Measurements from ENCODE around the gene LYSMD4.

The LYSMD4 gene

DNA sequence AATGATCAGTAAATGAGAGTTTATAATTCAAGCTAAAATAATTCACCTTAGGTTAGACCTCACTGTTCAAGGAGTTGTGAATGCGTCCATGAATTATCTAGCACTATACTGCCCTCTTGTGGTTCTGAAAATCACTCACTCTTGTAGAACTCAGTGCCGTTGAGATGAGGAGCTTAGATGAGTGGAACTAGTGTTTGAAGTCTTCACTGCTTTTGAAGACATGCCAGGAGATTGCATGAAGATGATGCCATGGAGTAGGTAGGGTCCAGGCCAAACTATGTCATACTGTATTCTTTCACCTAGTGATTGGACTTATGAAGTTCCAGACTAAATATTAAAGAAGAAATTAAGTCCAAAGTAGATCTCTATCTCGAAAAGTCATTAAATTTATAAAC lies 28.8 kb downstream of the LYSMD4 start:
- peak; percentile 93 for DNase-seq

DNA sequence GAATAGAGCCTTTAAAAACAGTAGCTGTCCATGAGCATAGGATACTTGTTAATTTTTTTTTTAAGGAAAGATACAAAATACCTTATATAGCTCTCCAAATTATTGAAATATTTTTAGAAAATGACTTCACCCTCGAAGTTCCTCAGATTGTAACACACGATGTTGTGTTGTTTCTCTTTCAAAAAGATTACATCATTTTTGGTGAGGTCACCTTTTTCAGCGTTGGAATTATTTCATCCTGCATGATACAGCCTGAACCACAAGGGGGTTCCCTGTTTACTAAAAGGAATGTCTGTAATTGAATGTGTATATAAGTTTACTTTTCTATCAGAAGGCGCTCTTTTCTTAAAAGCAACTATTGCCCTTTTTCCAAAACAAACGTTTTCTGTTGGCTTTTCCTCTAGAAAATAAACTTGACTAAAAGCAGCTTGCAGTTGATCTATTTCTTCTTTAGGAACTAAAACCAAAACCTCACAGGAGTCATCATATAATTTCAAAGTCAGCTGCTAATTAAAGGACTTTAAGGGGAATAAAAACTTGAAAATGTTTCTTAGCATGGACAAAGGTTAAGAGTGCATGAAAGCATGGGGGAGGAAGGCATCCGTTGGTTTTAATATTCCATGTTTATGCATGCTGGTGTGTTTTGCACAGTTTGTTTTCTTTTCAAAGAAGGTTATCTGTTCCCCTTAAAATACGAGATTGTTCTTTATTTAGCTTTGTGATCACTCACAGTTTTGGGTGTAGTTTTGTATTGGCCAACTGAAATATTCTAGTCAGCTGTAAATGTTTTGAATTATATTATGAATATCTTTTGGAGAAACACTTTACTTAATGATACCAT lies 29.4 kb downstream of the LYSMD4 start:
- peak; percentile 84 for DNase-seq

DNA sequence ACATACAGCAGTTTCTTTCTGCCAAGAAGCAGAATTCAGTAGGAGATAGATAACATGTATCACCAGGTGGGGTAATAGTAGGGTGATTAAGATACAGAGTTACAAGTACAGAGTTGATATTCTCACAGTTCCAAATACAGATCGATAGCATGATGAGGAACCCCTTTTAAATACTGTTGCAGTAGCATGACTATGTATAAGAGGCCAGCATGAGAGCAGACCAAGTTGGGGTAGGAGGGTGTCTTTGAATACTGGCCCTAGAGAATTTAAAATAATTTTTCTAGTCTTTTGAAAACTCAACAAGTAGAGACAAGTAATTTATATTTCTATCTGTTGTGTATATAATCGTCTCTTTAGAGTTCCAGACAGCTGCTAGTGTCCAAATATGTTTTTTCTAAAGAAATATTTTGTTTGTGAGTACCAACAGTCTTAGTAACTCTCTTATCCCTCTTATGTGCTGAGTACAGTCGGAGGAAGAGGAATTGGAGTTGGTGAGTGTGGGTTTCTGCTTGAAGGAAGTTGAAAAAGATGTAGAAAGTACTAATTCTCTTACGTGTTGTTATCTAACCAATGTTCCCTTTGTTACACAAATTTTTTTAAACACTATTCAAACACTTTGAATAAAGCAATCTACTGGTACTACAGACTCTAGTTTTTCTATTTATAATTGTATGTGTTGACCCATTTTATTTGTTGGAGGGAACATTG lies 30.2 kb downstream of the LYSMD4 start:
- DNase-seq, result peak; percentile 34

DNA sequence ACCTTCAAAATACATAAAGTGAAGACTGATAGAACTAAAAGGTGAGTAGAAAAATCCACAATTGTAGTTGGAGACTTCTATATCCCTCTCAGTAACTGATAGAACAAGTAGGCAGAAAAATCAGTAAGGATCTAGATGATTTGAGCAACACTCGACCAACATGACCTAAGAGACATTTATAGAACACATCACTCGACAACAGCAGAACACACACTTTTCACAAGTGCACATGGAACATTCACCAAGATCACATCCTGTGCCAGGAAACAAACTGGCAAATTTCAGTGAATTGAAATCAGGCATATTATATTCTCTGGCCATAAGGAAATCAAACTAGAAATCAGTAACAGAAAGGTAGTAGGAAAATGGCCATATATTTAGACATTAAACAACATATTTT lies 37.1 kb downstream of the LYSMD4 start:
- no peak for DNase-seq

DNA sequence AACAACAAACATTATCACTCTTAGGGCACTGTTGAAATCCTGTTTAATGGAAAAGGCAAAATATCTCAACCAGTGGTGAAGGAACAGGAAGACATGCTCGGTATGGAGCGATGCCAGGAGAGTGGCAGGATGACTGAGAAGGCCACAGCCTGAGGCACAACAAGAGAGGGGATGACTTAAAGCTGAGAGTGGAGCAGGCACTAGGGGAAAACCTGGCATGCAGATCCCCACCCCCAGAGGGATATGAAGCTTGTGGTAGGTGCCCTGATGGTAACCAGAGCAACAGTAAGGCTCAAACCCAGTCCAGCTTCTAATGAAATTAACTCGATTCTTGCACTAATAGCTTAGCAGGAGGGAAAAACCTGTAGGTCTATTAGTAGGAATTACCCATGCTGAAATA lies 40.4 kb downstream of the LYSMD4 start:
- no peak for DNase-seq

DNA sequence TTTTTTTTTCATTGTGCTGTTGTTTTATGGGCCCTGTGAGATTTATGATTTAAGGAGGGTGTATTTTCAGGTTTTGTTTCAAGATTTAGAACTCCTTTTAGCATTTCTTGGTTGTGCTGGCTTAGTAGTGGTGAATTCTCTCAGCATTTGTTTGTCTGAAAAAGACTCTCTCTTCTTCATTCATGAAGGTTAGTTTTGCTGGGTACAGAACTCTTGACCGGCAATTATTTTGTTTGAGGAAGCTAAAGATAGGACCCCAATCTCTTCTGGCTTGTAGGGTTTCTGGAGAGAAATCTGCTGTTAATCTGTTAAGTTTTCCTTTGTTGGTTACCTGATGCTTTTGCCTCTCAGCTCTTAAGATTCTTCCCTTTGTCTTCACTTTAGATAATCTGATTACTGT lies 46.9 kb downstream of the LYSMD4 start:
- DNase-seq, result no peak

DNA sequence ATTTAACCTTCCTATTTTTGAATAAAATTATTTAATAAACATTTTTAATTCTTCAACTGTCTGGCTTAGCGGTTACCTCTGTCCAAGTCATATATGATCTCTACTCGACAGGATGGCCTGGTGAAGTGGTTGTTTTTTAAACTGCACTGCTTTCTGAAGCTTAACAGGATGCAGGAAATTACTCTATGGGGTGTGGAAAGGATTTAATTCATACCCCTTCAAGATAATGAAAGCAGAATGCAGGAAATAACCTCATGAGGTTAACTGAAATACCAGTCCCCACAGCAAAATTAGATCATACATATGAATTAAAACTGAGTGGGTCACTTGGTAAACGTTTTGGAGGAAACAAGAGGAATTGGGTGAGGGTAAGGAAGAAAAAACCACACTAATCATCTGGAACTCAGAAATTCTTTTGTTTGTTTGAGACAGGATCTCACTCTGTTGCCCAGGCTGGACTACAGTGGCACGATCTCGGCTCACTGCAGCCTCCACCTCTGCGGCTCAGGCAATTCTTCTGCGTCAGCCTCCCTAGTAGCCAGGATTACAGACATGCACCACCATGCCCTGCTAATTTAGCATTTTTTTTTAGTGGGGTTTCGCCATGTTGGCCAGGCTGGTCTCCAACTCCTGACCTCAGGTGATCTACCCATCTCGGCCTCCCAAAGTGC lies 50.1 kb downstream of the LYSMD4 start:
- no peak for DNase-seq

DNA sequence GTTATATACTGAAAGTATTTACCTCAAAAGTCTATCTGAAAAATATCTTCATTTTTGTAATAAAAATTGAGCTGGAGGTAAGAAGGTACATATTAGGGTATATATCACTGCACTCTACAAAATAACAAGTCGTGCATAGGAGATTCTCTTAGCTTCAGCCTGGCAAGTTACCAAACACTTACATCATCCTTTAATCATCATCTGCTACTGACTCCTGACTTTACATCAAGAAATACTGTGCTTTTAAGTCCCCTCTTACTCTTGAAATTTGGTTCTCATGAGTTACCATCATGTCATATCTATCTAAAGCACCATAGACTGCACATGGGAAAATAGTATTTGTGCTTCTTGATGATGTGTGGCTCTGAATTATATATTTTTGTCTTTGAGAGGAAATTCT lies 50.8 kb downstream of the LYSMD4 start:
- DNase-seq, result no peak

DNA sequence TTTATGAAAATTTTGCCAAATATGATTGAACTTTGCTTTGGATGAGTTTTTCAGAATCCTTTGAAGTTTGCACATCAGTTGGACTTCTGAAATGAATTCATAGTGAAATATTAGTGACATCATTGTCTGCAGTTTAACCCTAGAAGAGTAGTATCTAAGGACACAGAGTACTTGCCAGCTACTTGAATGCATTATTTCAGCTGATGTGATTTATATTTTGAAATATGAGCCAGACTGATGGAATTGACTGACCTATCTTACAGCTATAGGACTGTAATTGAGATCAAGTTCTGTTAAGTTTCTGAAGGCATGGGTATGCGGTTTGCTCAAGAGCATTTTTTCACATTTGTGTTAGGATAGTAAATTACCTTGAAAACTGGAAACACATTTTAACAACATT lies 51.2 kb downstream of the LYSMD4 start:
- DNase-seq, result no peak

DNA sequence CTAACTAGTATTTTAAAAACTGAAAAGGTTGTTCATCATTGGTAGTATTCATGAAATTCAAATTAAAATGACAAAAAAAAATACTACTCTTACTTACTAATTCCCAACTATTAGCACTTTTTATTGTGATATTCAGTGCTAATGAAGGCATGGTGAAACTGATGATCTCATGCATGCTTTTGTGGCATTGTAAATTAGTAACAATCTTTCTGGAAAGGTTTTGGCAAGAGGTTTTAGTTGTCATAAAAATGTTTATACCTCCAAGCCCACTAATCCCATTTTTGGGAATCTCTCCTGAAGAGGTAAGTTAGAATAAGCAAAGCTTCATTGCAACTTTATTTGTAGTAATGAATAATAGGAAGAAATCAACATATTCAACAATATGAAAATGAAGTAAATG lies 53.0 kb downstream of the LYSMD4 start:
- DNase-seq, result no peak

DNA sequence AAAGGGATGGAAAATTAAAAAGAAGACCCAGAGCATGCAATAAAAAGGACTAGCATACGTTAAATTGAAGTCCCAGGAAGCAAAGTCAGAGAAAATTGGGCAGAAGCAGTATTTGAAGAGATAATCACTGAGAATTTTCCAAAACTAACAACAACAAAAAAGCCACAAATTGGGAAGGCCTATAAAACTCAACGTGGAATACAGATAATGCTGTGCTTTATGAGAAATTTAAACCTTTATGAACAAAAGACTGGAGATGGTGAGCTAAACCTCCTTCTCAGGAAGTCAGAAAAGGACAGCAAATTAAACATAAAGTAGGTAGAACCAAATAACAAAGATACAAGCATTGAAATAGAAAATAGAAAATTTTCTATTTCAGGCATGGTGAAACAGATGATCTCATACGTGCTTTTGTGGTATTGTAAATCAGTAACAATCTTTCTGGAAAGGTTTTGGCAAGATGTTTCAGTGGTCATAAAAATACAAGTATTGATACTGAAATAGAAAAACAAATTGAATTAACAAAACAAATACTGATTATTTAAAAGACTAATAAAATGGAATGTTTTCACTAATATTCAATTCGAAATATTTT lies 55.6 kb downstream of the LYSMD4 start:
- DNase-seq, result no peak
